D721Med (cell line): ENCODE measurements around the gene FOXK1.

ENCODE experiments used
- DNase-seq: peaks from one replicate; pipeline ENCODE4 v3.0.0; 2011; ENCODE audit warnings: low spot score; ENCODE audit not compliant: insufficient read length
- FAIRE-seq: peaks from 2 replicates; lab custom pipeline; 2011; peaks lifted over from hg19 to GRCh38; lab: Jason Lieb, UNC
- CTCF ChIP-seq: IDR thresholded peaks from 2 replicates; pipeline ENCODE4 v1.5.1; 2012; ENCODE audit warnings: mild to moderate bottlenecking, control low read depth; ENCODE audit not compliant: insufficient read depth; ENCODE audit errors: missing control alignments

Gene FOXK1

GRCh38 chr7:4808026-4808425 is 125.9 kb downstream of the FOXK1 start:
- DNase-seq (no peak), FAIRE-seq (no peak)
- no peak for TF ChIP-seq CTCF

DNA sequence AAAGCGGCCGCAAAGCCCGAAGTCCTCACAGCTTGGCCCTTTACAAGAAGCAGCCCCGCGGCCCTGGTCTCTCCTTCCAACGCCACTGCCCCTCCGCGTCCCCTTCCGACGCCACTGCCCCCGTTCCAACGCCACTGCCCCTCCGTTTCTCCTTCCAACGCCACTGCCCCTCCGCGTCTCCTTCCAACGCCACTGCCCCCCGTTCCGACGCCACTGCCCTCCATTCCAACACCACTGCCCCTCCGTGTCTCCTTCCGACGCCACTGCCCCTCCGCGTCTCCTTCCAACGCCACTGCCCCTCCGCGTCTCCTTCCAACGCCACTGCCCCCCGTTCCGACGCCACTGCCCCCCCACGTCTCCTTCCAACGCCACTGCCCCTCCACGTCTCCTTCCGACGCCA is 126.5 kb downstream of the FOXK1 start:
- no peak for FAIRE-seq
- TF ChIP-seq CTCF: no peak
- no peak for DNase-seq

DNA sequence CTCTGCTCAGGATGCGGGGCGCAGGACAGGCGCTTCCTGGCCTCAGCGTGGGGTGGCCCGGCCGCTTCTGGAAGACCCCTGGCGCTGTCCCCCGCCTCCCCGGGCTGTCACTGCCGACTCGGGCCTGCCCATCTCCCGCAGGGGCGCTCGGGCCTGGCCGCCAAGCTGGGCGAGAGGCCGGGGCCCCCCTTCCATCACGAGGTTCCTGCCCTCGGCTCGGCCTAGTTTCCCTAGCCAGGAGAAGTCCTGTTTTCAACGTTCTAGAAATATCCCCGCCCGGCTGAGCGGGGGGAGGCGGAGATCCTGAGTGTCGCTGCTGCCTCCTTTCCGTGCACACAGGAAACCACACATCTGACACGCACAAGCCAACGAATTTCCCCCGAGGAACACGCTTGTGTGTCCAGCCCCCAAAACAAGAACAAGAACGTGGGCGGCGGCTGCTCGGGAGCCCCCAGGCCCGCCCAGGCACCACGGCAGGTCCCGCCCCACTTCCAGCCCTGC is 127.0 kb downstream of the FOXK1 start:
- FAIRE-seq (no peak), DNase-seq (no peak)
- no peak for TF ChIP-seq CTCF

DNA sequence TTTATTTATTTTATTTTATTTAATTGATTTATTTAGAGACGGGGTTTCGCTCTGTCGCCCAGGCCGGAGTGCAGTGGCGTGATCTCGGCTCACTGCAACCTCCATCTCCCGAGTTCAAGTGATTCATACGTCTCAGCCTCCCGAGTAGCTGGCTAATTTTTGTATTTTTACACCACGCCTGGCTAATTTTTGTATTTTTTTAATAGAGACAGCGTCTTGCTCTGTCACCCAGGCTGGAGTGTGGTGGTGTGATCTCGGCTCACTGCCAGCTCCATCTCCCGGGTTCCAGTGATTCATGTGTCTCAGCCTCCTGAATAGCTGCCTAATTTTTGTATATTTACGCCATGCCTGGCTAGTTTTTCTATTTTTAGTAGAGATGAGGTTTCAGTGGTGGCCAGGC is 127.6 kb downstream of the FOXK1 start:
- DNase-seq (no peak), FAIRE-seq (no peak)
- no peak for TF ChIP-seq CTCF

DNA sequence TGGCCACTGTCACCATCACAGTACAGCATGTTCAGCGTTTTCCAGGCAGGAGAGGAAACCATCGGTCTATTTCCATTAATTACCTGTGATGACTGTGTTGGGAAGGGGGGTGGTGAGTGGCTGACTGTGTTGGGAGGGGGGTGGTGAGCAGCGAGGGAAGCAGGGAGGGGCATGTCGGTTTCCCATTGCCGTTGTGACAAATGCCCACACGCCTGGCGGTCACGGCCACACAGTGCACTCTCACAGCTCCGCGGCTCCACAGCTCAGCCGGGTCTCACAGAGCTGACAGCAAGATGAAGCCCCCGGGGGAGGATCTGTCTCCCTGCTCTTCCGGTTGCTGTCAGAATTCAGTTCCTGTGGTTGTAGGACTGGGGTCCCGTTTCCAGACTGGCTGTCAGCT is 132.3 kb downstream of the FOXK1 start:
- no peak for DNase-seq
- no peak for TF ChIP-seq CTCF
- FAIRE-seq: no peak

DNA sequence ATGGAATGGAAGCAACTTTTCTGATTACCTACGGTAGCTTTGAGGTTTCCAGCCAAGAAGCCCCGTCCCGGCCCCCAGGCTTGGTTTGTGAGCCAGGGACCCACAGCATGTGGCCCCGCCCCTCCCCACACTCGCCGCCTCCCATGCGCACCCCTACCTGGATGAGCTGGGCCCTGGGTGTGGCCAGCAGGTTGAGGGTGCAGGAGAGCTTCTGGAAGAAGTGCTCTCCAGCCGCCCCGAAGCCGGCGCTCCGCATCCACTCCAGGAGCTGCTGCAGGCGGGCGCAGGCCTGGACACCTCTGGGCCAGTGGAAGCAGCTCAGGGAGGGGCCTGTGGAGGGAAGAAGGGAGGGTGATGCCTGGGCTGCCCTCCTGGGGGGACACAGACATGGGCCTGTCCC is 133.0 kb downstream of the FOXK1 start:
- FAIRE-seq (no peak), DNase-seq (no peak)
- TF ChIP-seq CTCF: no peak

GRCh38 chr7:4815609-4816418 is 133.7 kb downstream of the FOXK1 start:
- FAIRE-seq (no peak), DNase-seq (no peak)
- TF ChIP-seq CTCF: no peak
